Uterus (tissue), 2 donors: ENCODE results near the gene ARL6IP4.

ENCODE experiments used
- POLR2A ChIP-seq, 2 donors: fragments of 450-650 bp; IDR thresholded peaks; one replicate each; pipeline ENCODE4 v1.6.1; 2016; ENCODE audit warnings: antibody characterized with exemption in 2 of 2, mild to moderate bottlenecking in 1 of 2, moderate library complexity in 1 of 2
- TF ChIP-seq, protein P1 (sequence below), 4 experiments: fragments of 200-600 bp in 2 of 4; fragments of 450-650 bp in 2 of 4; sonication (generic) in 2 of 4; IDR thresholded peaks; one replicate each; pipeline ENCODE4 v1.5.1; 2016 to 2019; ENCODE audit warnings: antibody characterized with exemption in 4 of 4, mild to moderate bottlenecking in 2 of 4, moderate library complexity in 1 of 4

DNA sequence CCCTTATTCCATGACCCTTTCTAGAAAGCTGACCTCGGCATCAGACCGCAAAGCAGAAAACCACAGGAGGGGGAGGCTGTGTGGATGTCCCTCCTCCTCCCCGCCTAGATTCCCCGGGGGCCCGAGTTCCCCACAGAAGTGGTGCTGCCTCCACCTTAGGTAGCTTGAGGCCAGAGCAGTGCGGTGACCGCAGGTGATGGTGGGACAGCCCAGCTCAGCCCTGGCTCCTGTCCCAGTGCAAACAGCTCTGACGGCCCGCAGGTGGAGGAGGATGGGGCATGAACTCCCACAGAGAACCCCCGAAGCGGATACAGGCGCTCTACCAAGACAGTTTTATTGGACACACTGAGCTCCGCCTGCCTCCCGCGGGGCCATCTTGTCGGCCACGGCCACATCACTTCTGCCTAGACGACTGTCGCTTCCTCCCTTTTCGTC is 19.5 kb downstream of the ARL6IP4 start:
- TF ChIP-seq, protein P1, sequence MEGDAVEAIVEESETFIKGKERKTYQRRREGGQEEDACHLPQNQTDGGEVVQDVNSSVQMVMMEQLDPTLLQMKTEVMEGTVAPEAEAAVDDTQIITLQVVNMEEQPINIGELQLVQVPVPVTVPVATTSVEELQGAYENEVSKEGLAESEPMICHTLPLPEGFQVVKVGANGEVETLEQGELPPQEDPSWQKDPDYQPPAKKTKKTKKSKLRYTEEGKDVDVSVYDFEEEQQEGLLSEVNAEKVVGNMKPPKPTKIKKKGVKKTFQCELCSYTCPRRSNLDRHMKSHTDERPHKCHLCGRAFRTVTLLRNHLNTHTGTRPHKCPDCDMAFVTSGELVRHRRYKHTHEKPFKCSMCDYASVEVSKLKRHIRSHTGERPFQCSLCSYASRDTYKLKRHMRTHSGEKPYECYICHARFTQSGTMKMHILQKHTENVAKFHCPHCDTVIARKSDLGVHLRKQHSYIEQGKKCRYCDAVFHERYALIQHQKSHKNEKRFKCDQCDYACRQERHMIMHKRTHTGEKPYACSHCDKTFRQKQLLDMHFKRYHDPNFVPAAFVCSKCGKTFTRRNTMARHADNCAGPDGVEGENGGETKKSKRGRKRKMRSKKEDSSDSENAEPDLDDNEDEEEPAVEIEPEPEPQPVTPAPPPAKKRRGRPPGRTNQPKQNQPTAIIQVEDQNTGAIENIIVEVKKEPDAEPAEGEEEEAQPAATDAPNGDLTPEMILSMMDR (IDR thresholded peaks at IDR 0.05): no peak
- TF ChIP-seq POLR2A (IDR thresholded peaks at IDR 0.05): no peak
